Naive thymus-derived CD8-positive, alpha-beta T cell (primary cell): ENCODE results near the gene RAB3IP. TPM values are rescaled to one million over a fixed set of nuclear protein-coding genes. Genes with fewer than 3 reads are reported as not detected.

Experiments
- ATAC-seq, 2 donors: fragments of 150-1000 bp; cut with Tn5 transposase in 1 of 2; sonication (Bioruptor Pico), chemical (Tn5 transposase) in 1 of 2; 1 replicate in 1 of 2; 2 replicates in 1 of 2; pipeline ENCODE4 v1.10.0; 2021; ENCODE audit warnings: mild to moderate bottlenecking in 2 of 2, moderate library complexity in 2 of 2
- POLR2A ChIA-PET: fragments of 350-600 bp; sonication (Branson Sonifier 250); formaldehyde crosslinking; loops from one replicate; lab custom pipeline; 2021; ENCODE audit warnings: antibody characterized with exemption; lab: Charles Lee
- DNase-seq, 10 donors: peaks; one replicate each; pipeline versions ENCODE4 v3.0.0 to v3.0.0-alpha.2; 2020 to 2022
- H3K27ac Mint-ChIP-seq, 10 donors: one replicate each; pipeline ENCODE4 v1.8.0; 2020 to 2022; ENCODE audit warnings: mild to moderate bottlenecking in 10 of 10, mixed read lengths in 10 of 10, moderate library complexity in 4 of 10, inconsistent platforms in 1 of 10
- H3K27me3 Mint-ChIP-seq, 5 donors: one replicate each; pipeline ENCODE4 v1.8.0; 2021 to 2022; ENCODE audit warnings: mixed read lengths in 5 of 5
- H3K36me3 Mint-ChIP-seq, 3 donors: one replicate each; pipeline ENCODE4 v1.8.0; 2020 to 2022; ENCODE audit warnings: mixed read lengths in 3 of 3, mild to moderate bottlenecking in 2 of 3, inconsistent platforms in 1 of 3
- H3K4me1 Mint-ChIP-seq, 4 donors: one replicate each; pipeline ENCODE4 v1.8.0; 2021 to 2022; ENCODE audit warnings: mixed read lengths in 4 of 4
- H3K4me3 Mint-ChIP-seq, 10 donors: one replicate each; pipeline ENCODE4 v1.8.0; 2020 to 2022; ENCODE audit warnings: mild to moderate bottlenecking in 10 of 10, mixed read lengths in 10 of 10, moderate library complexity in 6 of 10, inconsistent platforms in 1 of 10
- H3K9me3 Mint-ChIP-seq, 9 donors: one replicate each; pipeline ENCODE4 v1.8.0; 2020 to 2022; ENCODE audit warnings: mixed read lengths in 9 of 9, mild to moderate bottlenecking in 3 of 9, inconsistent platforms in 1 of 9, moderate library complexity in 1 of 9
- polyA plus RNA-seq, 3 donors: library from polyadenylated mRNA; unstranded; fragments of 300-500 nt; fragmentation: Illumina TruSeq; gene quantifications; one replicate each; pipeline ENCODE4 v1.2.3, GENCODE V29; 2021
- total RNA-seq, 8 experiments: library from RNA in 2 of 8; stranded (reverse) in 2 of 8; gene quantifications; one replicate each; pipeline ENCODE4 v1.2.3 and lab custom pipeline; 2021 to 2026

Gene RAB3IP, protein sequence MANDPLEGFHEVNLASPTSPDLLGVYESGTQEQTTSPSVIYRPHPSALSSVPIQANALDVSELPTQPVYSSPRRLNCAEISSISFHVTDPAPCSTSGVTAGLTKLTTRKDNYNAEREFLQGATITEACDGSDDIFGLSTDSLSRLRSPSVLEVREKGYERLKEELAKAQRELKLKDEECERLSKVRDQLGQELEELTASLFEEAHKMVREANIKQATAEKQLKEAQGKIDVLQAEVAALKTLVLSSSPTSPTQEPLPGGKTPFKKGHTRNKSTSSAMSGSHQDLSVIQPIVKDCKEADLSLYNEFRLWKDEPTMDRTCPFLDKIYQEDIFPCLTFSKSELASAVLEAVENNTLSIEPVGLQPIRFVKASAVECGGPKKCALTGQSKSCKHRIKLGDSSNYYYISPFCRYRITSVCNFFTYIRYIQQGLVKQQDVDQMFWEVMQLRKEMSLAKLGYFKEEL
- total RNA-seq (10 to 100 TPM; 27.3 to 37.9 TPM), polyA plus RNA-seq (10 to 100 TPM; 34.4 to 38.8 (median 37.6) TPM), total RNA-seq (lab: John Stamatoyannopoulos, UW) (28.3 to 51.6 (median 35.2) reads per million in 6 experiments)

DNA sequence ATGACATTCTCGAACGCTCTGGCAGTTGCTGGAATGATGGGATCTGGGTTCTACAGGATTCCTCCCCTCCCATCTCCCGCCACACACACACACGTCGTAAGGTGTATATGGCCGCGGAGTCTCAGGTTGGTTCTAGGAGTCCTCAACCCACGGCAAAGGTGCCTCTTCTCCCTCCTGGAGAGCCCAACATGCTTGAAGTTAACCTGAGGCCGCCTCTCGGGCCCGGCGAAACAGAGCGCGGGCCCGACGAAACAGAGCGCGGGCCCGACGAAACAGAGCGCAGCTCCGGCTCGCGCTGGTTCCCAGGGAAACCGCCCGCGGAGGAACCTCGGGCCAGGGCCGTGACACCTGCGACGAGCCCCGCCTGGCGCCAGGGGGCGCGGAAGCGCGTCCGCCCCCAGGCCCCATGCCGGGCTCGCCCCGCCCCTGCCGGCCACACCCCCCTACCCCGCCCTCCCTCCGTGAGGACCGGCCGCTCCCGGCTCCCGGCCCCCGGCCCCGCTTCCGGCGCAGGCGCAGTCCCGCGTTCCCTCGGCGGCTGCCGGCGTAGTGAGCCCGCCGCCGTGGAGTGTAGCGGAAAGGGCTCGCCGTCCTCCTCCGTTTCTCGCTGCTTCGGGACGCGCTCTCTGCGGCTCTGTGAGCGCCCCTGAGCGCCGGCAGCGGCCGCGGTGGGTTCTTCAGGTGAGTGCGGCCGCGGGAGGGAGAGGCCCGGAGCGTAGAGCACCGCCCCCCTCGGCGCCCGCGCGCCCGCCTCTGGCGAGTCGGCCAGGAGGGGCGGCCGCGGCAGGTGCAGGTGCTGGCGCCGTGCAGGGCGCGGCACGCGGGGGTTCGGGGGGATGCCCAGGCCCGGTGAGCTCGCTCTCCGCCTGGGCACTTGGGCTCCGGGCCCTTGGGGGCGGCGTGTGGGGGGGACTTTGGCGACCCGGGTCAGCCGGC is at the start of gene RAB3IP:
TSS of gene RAB3IP (plus strand) at position 510 of the 936 bp plus-strand sequence. CDS start 16,549 bp downstream, outside the sequence.
- Mint-ChIP-seq H3K9me3 (no peaks in the 10 kb centered on the region), H3K27ac (peak within 1 kb of the TSS; percentile 53 to 95 (median 90)), H3K4me1 (peaks cover 10 to 36% (median 26%) of the 10 kb centered on the region in 4 donors), H3K27me3 (peaks cover 4 to 11% (median 9%) of the 10 kb centered on the region in 5 donors), H3K4me3 (peak within 1 kb of the TSS; percentile 75 to 90 (median 88)), H3K36me3 (no peaks in the 10 kb centered on the region)
- POLR2A ChIA-PET = interaction anchor here (0.9 to 1.2 kb wide), 4 partner anchors 10 to 1926 kb away, joined by 3 to 4 read pairs (median 4); partner anchors contain the start of genes CPSF6 and THAP2
- ATAC-seq (peak; percentile 77), DNase-seq (peak; percentile 83 to 98 (median 92))

DNA sequence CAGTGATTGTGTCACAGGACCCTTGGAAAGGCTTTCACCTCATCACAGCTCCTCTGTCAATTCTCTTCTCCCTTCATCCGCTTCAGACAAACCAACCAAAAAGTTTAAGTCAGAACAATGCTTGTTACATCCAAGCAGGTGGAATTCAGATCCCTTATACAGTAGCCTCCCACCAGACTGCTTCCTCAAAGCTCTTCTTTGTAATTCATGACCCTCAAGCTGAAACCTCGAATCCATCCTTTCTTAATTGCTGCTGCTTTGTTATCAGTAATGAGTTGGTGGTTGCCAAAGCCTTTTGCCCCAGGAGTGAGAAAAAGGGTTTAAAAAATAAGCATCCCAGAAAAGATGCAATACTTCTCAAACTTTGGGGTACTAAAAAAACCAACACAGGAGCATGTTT is 49.0 kb upstream of the RAB3IP start:
- no peaks in the 10 kb centered on the region for H3K9me3 Mint-ChIP-seq
- no peaks in the 10 kb centered on the region for H3K36me3 Mint-ChIP-seq
- peaks cover 0 to 10% (median 2%) of the 10 kb centered on the region in 4 donors for H3K4me1 Mint-ChIP-seq
- H3K27ac Mint-ChIP-seq = no peak overlapping the region
- H3K4me3 Mint-ChIP-seq = no peak overlapping the region
- peaks cover 3 to 13% (median 8%) of the 10 kb centered on the region in 5 donors for H3K27me3 Mint-ChIP-seq
- DNase-seq (no peak), ATAC-seq (no peak)
- POLR2A ChIA-PET = no interaction called here

DNA sequence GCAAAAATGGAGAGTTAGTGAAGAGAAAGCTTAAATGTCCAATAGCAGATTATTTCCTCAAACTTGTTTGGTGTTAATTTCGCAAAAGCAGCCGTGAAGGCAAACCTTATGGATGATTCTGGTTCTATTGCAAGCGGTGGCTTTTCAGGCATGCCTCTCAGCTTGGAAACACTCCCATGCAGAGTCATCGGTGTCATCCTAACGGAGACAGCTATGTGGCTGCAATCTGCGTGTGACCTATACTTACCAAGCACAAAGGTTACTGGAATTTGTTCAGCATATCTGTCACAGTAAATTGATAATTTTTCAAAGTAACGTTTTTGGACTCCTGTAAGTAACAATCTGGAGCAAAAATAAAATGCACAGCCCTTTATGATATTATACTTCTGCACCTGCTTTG is 44.5 kb upstream of the RAB3IP start:
- Mint-ChIP-seq H3K9me3 (no peaks in the 10 kb centered on the region), H3K27me3 (peaks cover 6 to 10% (median 7%) of the 10 kb centered on the region in 5 donors), H3K4me3 (no peak overlapping the region), H3K4me1 (peaks cover 0 to 7% (median 2%) of the 10 kb centered on the region in 4 donors), H3K27ac (no peak overlapping the region), H3K36me3 (no peaks in the 10 kb centered on the region)
- DNase-seq (no peak), ATAC-seq (no peak)
- POLR2A ChIA-PET = no interaction called here

DNA sequence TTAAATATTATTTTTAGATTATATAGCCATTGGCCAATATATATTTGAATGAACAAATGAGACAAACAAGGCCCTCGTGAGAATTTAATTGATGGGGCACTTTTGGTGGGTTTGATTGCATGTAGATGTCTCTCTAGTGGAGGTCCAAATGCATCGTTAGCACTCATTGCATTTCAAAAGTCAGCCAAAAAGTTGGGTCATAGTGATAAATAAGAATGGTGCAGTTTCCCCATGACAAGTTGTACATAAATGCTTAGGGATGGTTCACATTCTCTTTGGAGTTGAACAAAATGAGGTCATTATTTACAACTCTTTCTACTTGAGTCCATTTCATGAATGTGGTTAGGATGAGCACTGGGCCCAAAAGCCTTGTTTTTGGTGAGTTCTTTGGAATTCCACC is 40.6 kb upstream of the RAB3IP start:
- H3K4me1 Mint-ChIP-seq = no peaks in the 10 kb centered on the region
- H3K36me3 Mint-ChIP-seq = no peaks in the 10 kb centered on the region
- no peak overlapping the region for H3K4me3 Mint-ChIP-seq
- H3K9me3 Mint-ChIP-seq = no peaks in the 10 kb centered on the region
- POLR2A ChIA-PET = no interaction called here
- DNase-seq (no peak), ATAC-seq (no peak)
- H3K27ac Mint-ChIP-seq = no peak overlapping the region
- H3K27me3 Mint-ChIP-seq = peaks cover 4 to 12% (median 10%) of the 10 kb centered on the region in 5 donors

DNA sequence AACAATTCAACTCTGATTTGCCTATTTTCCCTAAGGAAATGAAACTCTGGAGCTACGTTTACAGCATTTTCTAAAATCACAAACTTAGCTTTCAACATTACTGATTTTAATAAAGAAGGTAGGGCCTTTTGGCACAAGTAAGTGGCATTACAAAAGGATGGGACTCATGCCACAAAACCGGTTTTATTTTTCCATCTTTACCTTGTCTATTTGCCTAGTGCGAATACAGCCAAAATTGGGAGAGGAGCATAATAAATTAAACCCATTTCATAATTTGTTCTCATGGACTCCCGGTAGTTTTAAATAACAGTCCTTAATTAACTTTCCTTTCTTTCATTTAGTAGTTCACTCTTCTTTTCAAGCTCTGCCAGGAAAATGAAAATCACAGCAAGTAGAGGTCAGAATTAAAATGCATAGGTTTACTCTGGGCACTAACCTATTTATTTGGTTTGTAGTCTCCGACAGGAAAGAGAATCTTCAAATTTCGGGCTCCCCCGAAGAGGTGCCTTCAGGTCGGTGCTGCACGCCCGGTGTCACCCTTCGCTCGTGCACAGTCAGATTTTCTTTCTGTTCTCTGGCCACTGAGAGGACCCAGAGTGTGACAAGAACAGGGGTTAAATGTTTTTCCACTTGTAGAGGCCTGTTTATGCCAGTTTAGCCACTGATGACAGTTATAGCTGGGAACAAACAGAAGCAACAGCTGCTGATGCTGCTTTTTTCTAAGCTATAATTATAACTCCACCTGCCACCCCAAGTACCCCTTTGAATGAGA is 39.7 kb upstream of the RAB3IP start, which contains the start of gene BEST3:
TSS of gene BEST3 (minus strand) at position 535 of the 772 bp plus-strand sequence. CDS start 1,505 bp downstream, outside the sequence.
- DNase-seq = no peak
- ATAC-seq = no peak
- Mint-ChIP-seq H3K27ac (no peak within 1 kb of the TSS), H3K4me1 (no peaks in the 10 kb centered on the region), H3K9me3 (no peaks in the 10 kb centered on the region), H3K27me3 (peaks cover 4 to 10% (median 10%) of the 10 kb centered on the region in 5 donors), H3K4me3 (peak within 1 kb of the TSS in 1 of 10 donors; percentile 24), H3K36me3 (no peaks in the 10 kb centered on the region)
- POLR2A ChIA-PET = no interaction called here

DNA sequence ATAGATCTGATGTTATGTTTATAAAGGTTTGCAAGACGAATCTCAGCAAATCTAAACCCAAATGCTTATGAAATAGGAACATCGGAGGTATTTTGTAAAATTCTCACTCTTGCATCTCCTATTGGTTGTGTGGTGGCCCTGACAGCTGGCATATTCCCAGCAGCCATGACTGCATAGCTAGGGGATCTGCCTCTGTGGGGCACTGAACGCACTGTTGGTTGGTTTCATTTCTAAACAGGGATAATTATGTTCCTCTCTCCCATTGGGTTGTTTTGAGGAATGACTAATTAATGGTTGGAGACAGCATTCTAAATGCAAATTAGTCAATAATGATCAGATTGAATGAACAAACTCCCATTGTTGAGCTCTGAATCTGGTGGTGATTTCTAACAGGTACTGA is 36.8 kb upstream of the RAB3IP start:
- POLR2A ChIA-PET = no interaction called here
- no peak overlapping the region for H3K4me3 Mint-ChIP-seq
- ATAC-seq (no peak), DNase-seq (no peak)
- no peak overlapping the region for H3K27ac Mint-ChIP-seq
- peaks cover 9 to 19% (median 14%) of the 10 kb centered on the region in 5 donors for H3K27me3 Mint-ChIP-seq
- H3K36me3 Mint-ChIP-seq = no peaks in the 10 kb centered on the region
- H3K9me3 Mint-ChIP-seq = no peaks in the 10 kb centered on the region
- no peaks in the 10 kb centered on the region for H3K4me1 Mint-ChIP-seq

DNA sequence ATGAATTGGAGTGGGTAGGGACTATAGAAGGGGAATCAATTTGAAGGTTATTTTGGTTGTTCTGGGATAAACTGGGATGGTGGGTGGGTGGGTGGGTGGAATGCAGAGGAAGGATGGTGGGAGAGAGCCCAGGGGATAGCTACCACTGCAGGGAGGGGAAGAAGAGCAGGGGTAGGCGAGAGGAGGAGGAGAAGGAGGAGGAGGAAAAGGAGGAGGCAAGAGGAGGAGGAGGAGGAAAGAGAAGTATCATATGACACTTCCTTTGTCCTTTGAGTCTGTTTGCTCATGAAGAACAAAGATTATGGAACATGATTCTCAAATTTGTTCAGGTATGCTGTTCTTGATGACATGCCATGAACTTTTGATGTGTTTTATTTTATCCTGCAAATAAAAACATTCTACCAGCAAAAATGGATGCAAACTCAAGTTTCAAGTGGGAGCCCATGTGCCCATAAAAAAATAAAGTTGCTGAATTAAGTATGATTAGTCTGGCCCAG is 35.5 kb upstream of the RAB3IP start:
- Mint-ChIP-seq H3K4me1 (no peaks in the 10 kb centered on the region), H3K9me3 (no peaks in the 10 kb centered on the region), H3K4me3 (no peak overlapping the region), H3K36me3 (no peaks in the 10 kb centered on the region), H3K27ac (no peak overlapping the region), H3K27me3 (peaks cover 12 to 27% (median 20%) of the 10 kb centered on the region in 5 donors)
- no peak for ATAC-seq
- POLR2A ChIA-PET = no interaction called here
- DNase-seq = no peak

DNA sequence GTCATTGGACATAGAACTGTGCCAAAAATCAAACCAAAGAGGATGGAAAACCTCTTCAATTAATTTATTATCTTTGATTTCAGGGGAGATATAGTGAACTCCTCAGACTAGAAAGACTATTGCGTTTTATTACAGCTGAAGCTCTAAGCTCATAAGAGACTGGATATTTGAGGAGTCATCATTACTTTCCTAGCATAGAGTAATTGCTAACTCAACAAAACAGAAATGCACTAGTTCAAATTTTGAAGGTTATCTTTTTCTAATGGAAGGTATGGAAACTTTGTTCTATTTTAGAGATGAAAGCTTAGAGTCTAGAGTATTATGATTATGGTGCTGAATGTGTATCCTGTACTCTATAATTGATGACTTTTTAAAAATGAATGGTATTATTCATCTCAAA is 34.3 kb upstream of the RAB3IP start:
- no peaks in the 10 kb centered on the region for H3K36me3 Mint-ChIP-seq
- H3K9me3 Mint-ChIP-seq = peaks cover 0 to 7% (median 0%) of the 10 kb centered on the region in 9 donors
- POLR2A ChIA-PET = no interaction called here
- no peaks in the 10 kb centered on the region for H3K4me1 Mint-ChIP-seq
- no peak overlapping the region for H3K4me3 Mint-ChIP-seq
- peaks cover 12 to 34% (median 24%) of the 10 kb centered on the region in 5 donors for H3K27me3 Mint-ChIP-seq
- ATAC-seq (no peak), DNase-seq (no peak)
- H3K27ac Mint-ChIP-seq = no peak overlapping the region

DNA sequence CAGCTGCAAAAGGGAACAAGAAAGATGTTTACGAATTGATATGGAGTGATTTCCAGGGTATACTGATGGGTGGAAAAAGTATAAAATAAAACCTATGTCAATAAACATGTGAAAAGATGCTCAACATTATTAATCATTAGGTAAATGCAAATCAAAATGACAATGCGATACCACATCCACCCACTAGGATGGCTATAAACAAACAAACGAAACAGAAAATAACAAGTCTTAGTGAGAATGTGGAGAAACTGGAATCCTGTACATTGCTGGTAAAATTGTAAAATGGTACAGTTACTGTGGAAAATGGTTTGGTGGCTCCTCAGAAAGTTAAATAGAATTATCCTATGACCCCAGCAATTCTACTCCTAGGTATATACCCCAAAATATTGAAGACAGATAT is 30.0 kb upstream of the RAB3IP start:
- peaks cover 12 to 37% (median 25%) of the 10 kb centered on the region in 5 donors for H3K27me3 Mint-ChIP-seq
- no peak for ATAC-seq
- no peak for DNase-seq
- no peaks in the 10 kb centered on the region for H3K36me3 Mint-ChIP-seq
- no peaks in the 10 kb centered on the region for H3K4me1 Mint-ChIP-seq
- POLR2A ChIA-PET = no interaction called here
- no peak overlapping the region for H3K27ac Mint-ChIP-seq
- no peak overlapping the region for H3K4me3 Mint-ChIP-seq
- peaks cover 0 to 7% (median 0%) of the 10 kb centered on the region in 9 donors for H3K9me3 Mint-ChIP-seq

DNA sequence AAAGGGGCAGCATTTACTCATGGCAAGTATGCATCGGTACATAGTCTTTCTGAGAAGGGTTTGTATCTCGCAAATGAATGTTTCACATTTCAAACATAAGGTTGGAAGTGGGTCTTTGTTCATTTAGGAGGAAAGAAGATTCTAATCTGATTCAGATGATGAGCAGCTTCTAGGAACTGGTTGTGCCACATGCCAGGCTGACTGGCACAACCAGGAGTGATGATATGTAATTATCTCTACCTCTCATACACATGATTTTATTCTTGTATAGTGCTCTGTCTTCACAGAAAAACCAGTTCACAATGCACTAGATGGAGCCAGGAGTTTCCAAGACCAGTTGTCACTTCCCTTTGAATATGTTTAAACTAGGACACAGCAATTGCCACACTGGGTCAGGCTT is 25.8 kb upstream of the RAB3IP start:
- ATAC-seq (no peak), DNase-seq (no peak)
- no peak overlapping the region for H3K27ac Mint-ChIP-seq
- peaks cover 2 to 15% (median 4%) of the 10 kb centered on the region in 5 donors for H3K27me3 Mint-ChIP-seq
- H3K4me1 Mint-ChIP-seq = no peaks in the 10 kb centered on the region
- H3K4me3 Mint-ChIP-seq = no peak overlapping the region
- no peaks in the 10 kb centered on the region for H3K36me3 Mint-ChIP-seq
- POLR2A ChIA-PET = no interaction called here
- peaks cover 0 to 7% (median 0%) of the 10 kb centered on the region in 9 donors for H3K9me3 Mint-ChIP-seq

DNA sequence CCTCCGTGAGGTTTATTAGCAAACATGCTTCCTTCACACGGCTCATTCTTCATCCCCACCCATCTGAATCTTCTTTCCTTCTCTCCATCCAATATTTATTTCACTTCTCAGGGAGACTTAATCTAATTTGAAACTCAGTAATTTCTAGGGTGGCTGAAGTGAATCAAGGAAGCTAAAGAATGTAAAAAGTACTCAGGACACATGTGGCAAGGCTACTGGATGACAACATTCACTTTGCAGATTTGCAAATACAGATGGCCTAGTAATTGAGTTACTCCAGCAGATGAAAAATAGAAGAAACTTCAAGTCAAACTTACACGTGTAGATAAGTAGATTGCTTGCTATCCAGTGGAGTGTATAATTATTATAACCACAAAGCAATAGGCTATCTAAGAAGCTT is 24.1 kb upstream of the RAB3IP start:
- no peak overlapping the region for H3K4me3 Mint-ChIP-seq
- no peak overlapping the region for H3K27ac Mint-ChIP-seq
- peaks cover 0 to 5% (median 4%) of the 10 kb centered on the region in 5 donors for H3K27me3 Mint-ChIP-seq
- ATAC-seq (no peak), DNase-seq (no peak)
- no peaks in the 10 kb centered on the region for H3K36me3 Mint-ChIP-seq
- H3K9me3 Mint-ChIP-seq = no peaks in the 10 kb centered on the region
- H3K4me1 Mint-ChIP-seq = no peaks in the 10 kb centered on the region
- POLR2A ChIA-PET = no interaction called here
